GM23338 (cell line): ENCODE measurements around the gene CHRM5. TPM values are rescaled to one million over a fixed set of nuclear protein-coding genes. Genes with fewer than 3 reads are reported as not detected.

Source experiments
- ATAC-seq: fragments of 200-7000 bp; cut with Tn5 transposase; 3 replicates; pipeline ENCODE4 v1.9.1; 2020
- DNase-seq: peaks from one replicate; pipeline ENCODE4 v3.0.0-alpha.2; 2015; ENCODE audit warnings: low spot score
- H2AFZ ChIP-seq: fragments of 200-600 bp; sonication (generic); 2 replicates; pipeline ENCODE4 v1.8.0; 2016; ENCODE audit warnings: antibody characterized with exemption, mild to moderate bottlenecking, moderate library complexity
- H3F3A ChIP-seq: fragments of 200-600 bp; sonication (generic); replicated peaks from 2 replicates; pipeline ENCODE4 v1.8.0; 2017; ENCODE audit warnings: antibody characterized with exemption, mixed run types, low read depth
- H3K27ac ChIP-seq: fragments of 200-600 bp; sonication (generic); 2 replicates; pipeline ENCODE4 v1.6.1; 2016; ENCODE audit warnings: low read depth
- H3K27me3 ChIP-seq: fragments of 200-600 bp; sonication (generic); 2 replicates; pipeline ENCODE4 v1.8.0; 2016; ENCODE audit warnings: mild to moderate bottlenecking, mixed run types, moderate library complexity; ENCODE audit not compliant: insufficient read depth
- H3K36me3 ChIP-seq: fragments of 200-600 bp; sonication (generic); 2 replicates; pipeline ENCODE4 v1.8.0; 2016; ENCODE audit warnings: mild to moderate bottlenecking; ENCODE audit not compliant: insufficient read depth
- H3K4me1 ChIP-seq: fragments of 200-600 bp; sonication (generic); 2 replicates; pipeline ENCODE4 v1.8.0; 2016; ENCODE audit warnings: mild to moderate bottlenecking, moderate library complexity; ENCODE audit not compliant: insufficient read depth
- H3K4me2 ChIP-seq: fragments of 200-600 bp; sonication (generic); 2 replicates; pipeline ENCODE4 v1.7.1; 2017; ENCODE audit warnings: mixed run types
- H3K4me3 ChIP-seq: fragments of 200-600 bp; sonication (generic); 2 replicates; pipeline ENCODE4 v1.6.1; 2016; ENCODE audit warnings: mixed run types
- H3K79me2 ChIP-seq: fragments of 200-600 bp; sonication (generic); replicated peaks from 2 replicates; pipeline ENCODE4 v1.8.0; 2017; ENCODE audit warnings: mild to moderate bottlenecking; ENCODE audit not compliant: insufficient read depth
- H3K9me2 ChIP-seq: fragments of 200-600 bp; sonication (generic); 2 replicates; pipeline ENCODE4 v1.8.0; 2017; ENCODE audit not compliant: insufficient read depth
- H4K20me1 ChIP-seq: fragments of 200-600 bp; sonication (generic); replicated peaks from 2 replicates; pipeline ENCODE4 v1.8.0; 2017; ENCODE audit warnings: mild to moderate bottlenecking; ENCODE audit not compliant: insufficient read depth
- H3K27ac Mint-ChIP-seq: 2 replicates; pipeline ENCODE4 v1.8.0; 2020; ENCODE audit warnings: inconsistent platforms, mild to moderate bottlenecking, moderate library complexity, mixed read lengths
- H3K27me3 Mint-ChIP-seq: 3 replicates; pipeline ENCODE4 v1.8.0; 2022; ENCODE audit warnings: low read depth, mild to moderate bottlenecking, moderate library complexity, mixed read lengths, inconsistent platforms; ENCODE audit not compliant: insufficient read depth, poor library complexity
- H3K36me3 Mint-ChIP-seq: 3 replicates; pipeline ENCODE4 v1.8.0; 2021; ENCODE audit warnings: low read depth, mild to moderate bottlenecking, inconsistent platforms, moderate library complexity, mixed read lengths
- H3K4me1 Mint-ChIP-seq: 3 replicates; pipeline ENCODE4 v1.8.0; 2020; ENCODE audit warnings: mild to moderate bottlenecking, inconsistent platforms, mixed read lengths
- H3K4me3 Mint-ChIP-seq: 3 replicates; pipeline ENCODE4 v1.8.0; 2021; ENCODE audit warnings: moderate library complexity, mild to moderate bottlenecking, inconsistent platforms, mixed read lengths
- H3K9me3 Mint-ChIP-seq: 3 replicates; pipeline ENCODE4 v1.8.0; 2020; ENCODE audit warnings: moderate library complexity, mild to moderate bottlenecking, inconsistent platforms, mixed read lengths
- CTCF ChIP-seq, 2 experiments: fragments of 200-600 bp in 1 of 2; sonication (generic) in 1 of 2; conservative IDR thresholded peaks; 2 replicates each; pipeline versions ENCODE4 v1.5.1 to v1.6.1; 2016 to 2017; ENCODE audit warnings: antibody characterized with exemption in 2 of 2, low read depth in 2 of 2, mild to moderate bottlenecking in 2 of 2, moderate library complexity in 1 of 2
- ETS1 ChIP-seq: IDR thresholded peaks from 2 replicates; pipeline ENCODE4 v1.6.1; 2016; ENCODE audit warnings: antibody characterized with exemption
- EZH2phosphoT487 ChIP-seq: fragments of 200-600 bp; sonication (generic); IDR thresholded peaks from one replicate; pipeline ENCODE4 v1.8.1; 2018; ENCODE audit warnings: antibody characterized with exemption; ENCODE audit not compliant: unreplicated experiment
- JUNB ChIP-seq: IDR thresholded peaks from one replicate; pipeline ENCODE4 v1.6.1; 2016; ENCODE audit warnings: antibody characterized with exemption; ENCODE audit not compliant: unreplicated experiment
- POLR2AphosphoS5 ChIP-seq: IDR thresholded peaks from 2 replicates; pipeline ENCODE4 v1.6.1; 2016; ENCODE audit warnings: antibody characterized with exemption, low read depth
- ZNF114 ChIP-seq: fragments of 250-450 bp; sonication (Bioruptor Pico); IDR thresholded peaks from 2 replicates; pipeline ENCODE4 v1.5.0; 2020; ENCODE audit warnings: mild to moderate bottlenecking, moderate library complexity
- ZNF331 ChIP-seq: fragments of 250-450 bp; sonication (Bioruptor Pico); IDR thresholded peaks from 2 replicates; pipeline ENCODE4 v1.5.0; 2020; ENCODE audit warnings: low read depth, mild to moderate bottlenecking, moderate library complexity
- polyA plus RNA-seq: library from polyadenylated mRNA; unstranded; fragments of >200 nt; fragmentation: Nextera tagmentation; extraction: Ambion mirVana; gene quantifications from 2 replicates; pipeline ENCODE4 v1.2.1, GENCODE V29; 2016
- total RNA-seq: library from RNA; depleted of rRNA; stranded (reverse); fragments of >200 nt; shearing (Covaris generic); gene quantifications from 2 replicates; pipeline ENCODE4 v1.2.3, GENCODE V29; 2014

Gene CHRM5
- total and polyA plus RNA-seq, 2 experiments from 2014 or later, result not detected

GRCh38 chr15:34111488-34111887 is 143.2 kb downstream of the CHRM5 start (continued):
- TF ChIP-seq ETS1, result no peak

DNA sequence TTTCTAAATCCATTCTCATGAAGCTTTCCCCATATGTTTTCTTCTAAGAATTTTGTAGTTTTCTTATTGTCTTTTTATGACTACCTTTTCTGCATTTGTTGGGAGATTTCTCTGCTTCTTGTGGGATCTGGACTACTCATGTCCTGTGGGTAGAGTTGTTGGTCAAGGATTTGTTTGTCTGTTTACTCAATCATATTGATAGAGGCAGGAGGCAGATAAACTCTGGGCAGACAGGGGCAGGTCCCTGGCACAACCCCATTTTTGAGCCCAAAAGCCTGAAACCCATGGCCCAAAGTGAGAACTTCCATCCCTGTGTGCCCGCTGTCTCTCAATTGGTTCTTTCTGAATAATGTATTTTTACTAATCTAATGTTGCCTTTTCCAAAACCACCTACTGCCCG is 145.9 kb downstream of the CHRM5 start:
- H3K27ac Mint-ChIP-seq, result no peak overlapping the region
- Histone ChIP-seq H3K36me3 (no peaks in the 10 kb centered on the region), H3K27ac (no peak overlapping the region), H3K4me1 (no peaks in the 10 kb centered on the region), H3K4me3 (no peak overlapping the region), H3K4me2 (no peak overlapping the region), H3K79me2 (no peaks in the 10 kb centered on the region), H3K27me3 (no peaks in the 10 kb centered on the region), H3F3A (no peaks in the 10 kb centered on the region), H4K20me1 (no peaks in the 10 kb centered on the region), H3K9me2 (no peaks in the 10 kb centered on the region), H2AFZ (no peak overlapping the region)
- no peaks in the 10 kb centered on the region; the same call in 2 of the 3 replicates for H3K9me3 Mint-ChIP-seq
- H3K36me3 Mint-ChIP-seq, result no peaks in the 10 kb centered on the region
- peaks cover 11% of the 10 kb centered on the region for H3K27me3 Mint-ChIP-seq
- H3K4me1 Mint-ChIP-seq, result peaks cover 6% of the 10 kb centered on the region; the same call in 2 of the 3 replicates
- no peak for DNase-seq
- TF ChIP-seq POLR2AphosphoS5 (no peak), JUNB (no peak), ZNF331 (CRISPR knock-in tag) (no peak), ETS1 (no peak), ZNF114 (CRISPR knock-in tag) (no peak), CTCF (conservative IDR thresholded peaks at IDR 0.05; ENCODE audit: low read depth in 2 of 2) (no peak), EZH2phosphoT487 (no peak)
- no peak overlapping the region for H3K4me3 Mint-ChIP-seq
- no peak for ATAC-seq

GRCh38 chr15:34114739-34115138 is 146.4 kb downstream of the CHRM5 start:
- Histone ChIP-seq H2AFZ (no peak overlapping the region), H3K79me2 (no peaks in the 10 kb centered on the region), H3K4me2 (no peak overlapping the region), H3K4me1 (no peaks in the 10 kb centered on the region), H4K20me1 (no peaks in the 10 kb centered on the region), H3K27me3 (no peaks in the 10 kb centered on the region), H3K27ac (no peak overlapping the region), H3K4me3 (no peak overlapping the region), H3K9me2 (no peaks in the 10 kb centered on the region), H3K36me3 (no peaks in the 10 kb centered on the region), H3F3A (no peaks in the 10 kb centered on the region)
- no peaks in the 10 kb centered on the region; the same call in 2 of the 3 replicates for H3K9me3 Mint-ChIP-seq
- no peak for DNase-seq
- no peaks in the 10 kb centered on the region for H3K36me3 Mint-ChIP-seq
- no peak overlapping the region for H3K4me3 Mint-ChIP-seq
- no peak overlapping the region for H3K27ac Mint-ChIP-seq
- peaks cover 5% of the 10 kb centered on the region; the same call in 2 of the 3 replicates for H3K4me1 Mint-ChIP-seq
- no peak for ATAC-seq
- H3K27me3 Mint-ChIP-seq, result peaks cover 9% of the 10 kb centered on the region
- no peak for TF ChIP-seq CTCF (conservative IDR thresholded peaks at IDR 0.05; ENCODE audit: low read depth in 2 of 2)
